ENCODE results near the gene GRIN2C.

The GRIN2C gene

DNA sequence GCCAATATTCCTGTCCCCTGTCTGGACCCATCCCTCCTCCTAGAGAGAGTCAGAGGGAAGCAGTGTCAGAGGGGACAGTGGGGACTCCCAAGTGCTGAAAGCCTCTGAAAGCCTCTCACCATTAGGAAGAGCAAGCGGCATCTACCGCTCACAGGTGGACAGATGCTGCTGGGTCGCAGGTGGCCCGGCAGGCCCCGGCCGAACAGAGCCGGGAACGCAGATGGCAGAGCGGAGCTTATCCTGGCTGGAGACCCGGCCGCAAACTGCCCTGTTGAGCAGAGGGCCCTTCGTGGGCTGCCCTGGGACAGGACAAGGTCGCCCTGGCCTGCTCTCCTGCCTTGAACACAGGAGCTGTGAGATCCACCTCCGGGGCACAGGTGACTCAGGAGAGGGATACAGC, 60.6 kb downstream of the GRIN2C start:
- DNase-seq (ENCODE audit: low read depth in 2 of 2) = no peak

DNA sequence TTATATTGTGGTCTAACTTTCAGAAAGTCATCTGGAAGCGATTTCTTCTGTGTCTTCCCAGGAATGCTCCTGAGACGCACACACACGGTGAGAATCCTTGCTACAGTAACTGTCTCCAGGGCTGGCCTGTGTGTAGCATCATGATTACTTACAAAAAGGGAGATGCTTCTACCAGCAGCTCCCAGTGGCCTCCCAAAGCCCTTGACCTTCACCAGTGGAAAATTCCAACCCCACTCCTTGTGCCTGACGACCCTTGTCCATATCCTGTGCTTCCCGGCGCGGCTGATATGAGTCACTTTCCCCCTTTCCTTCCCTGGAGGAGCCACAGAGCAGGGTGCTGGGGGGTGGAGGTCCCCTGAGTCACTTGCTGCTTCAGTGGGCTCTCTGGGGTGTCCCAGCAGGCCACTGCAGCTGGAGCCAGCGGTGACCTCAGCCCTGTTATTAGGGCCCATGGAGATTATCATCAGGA, 61.4 kb downstream of the GRIN2C start:
- DNase-seq (ENCODE audit: low read depth in 2 of 2) = no peak

DNA sequence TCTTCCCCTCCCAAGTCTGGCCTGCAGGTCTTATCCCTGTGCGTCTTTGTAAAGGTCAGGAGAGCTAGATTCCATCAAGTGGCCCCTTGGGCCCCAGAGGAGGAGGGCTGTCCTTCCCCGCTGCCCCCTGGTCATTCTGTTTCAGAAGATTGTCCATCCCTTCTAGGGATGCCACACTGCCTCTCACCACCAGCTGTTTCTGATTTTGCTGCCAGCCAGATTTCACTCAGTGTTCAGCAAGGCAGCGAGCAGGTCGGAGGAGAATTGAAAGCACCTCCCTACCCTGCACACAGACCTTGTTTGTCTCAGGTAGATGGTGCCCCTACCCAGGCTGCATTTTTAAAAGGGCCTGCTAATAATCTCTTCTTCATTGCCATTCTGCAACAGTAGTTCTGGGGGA, 61.9 kb downstream of the GRIN2C start:
- DNase-seq (ENCODE audit: low read depth in 2 of 2) = no peak

DNA sequence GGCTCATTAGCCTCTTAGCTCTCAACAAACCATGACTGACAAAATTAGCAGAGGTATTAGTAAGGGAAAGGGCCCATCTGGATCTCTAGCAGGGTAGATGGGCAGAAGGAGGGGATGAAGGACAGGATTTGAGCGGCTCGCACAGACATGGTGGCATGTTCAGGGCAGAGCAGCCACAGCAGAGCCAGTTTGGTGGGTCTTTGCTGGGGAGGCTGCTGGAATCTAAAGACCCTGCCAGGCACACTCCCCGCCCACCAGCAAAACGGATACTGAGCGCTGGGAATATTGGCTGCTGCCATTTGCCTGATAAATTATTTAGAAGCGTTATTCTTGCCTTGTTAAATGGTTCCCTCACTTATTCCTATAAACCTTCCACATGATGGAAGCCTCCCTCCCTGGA, 62.8 kb downstream of the GRIN2C start:
- DNase-seq (ENCODE audit: low read depth in 2 of 2) = no peak

DNA sequence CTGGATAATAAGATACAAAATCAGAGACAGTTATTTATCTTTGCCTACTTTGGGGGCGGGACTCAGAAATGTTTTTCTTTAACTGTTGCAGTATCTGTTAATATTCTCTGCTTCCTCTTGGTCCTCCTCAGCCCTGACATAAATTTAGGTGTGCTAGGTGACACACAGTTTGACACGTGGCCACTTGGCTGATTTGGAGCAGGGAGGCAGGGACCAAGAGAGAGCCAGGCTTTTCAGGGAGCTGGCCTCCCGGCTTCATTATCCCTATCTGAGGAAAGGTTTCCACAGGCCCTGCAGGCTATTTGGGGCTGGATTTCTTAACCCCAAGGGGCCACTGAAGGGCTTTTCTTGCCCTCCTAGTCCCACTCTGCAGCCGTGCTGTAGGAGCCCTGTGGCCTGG, 63.5 kb downstream of the GRIN2C start:
- no peak for DNase-seq (ENCODE audit: low read depth in 2 of 2)

DNA sequence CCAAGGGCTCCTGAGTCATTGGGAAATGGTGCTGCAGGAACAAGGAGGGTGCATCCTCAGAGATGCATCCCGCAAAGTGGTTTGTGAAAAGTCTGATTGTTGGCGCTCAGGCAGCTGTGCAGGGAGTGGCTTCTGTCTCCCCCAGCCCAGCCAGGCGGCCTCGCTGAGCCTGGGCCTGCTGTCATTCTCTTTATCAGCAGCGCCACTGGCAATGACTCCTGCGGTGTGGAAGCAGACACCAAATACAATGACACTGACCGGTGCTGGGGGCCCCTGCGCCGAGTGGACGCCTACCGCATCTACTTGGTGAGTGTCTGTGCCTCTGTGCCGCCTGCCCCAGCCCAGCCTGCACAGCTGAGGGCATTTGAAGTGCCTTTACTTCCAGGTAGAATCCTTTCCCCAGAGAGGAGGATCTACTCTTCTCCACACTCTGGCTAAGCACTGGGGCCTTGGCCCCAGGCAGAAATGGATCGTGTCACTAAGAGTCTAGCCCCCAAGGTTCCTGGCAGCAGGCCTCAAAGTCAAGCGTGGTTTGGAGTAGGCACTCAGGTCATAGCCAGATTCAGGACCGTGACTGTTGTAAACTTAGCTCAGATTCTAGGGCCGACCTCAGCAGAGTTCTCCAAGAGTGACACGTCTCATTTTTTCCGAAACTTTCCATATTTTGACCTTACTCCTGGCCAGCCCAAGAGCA, 64.2 kb downstream of the GRIN2C start:
- DNase-seq (ENCODE audit: low read depth in 2 of 2) = no peak

DNA sequence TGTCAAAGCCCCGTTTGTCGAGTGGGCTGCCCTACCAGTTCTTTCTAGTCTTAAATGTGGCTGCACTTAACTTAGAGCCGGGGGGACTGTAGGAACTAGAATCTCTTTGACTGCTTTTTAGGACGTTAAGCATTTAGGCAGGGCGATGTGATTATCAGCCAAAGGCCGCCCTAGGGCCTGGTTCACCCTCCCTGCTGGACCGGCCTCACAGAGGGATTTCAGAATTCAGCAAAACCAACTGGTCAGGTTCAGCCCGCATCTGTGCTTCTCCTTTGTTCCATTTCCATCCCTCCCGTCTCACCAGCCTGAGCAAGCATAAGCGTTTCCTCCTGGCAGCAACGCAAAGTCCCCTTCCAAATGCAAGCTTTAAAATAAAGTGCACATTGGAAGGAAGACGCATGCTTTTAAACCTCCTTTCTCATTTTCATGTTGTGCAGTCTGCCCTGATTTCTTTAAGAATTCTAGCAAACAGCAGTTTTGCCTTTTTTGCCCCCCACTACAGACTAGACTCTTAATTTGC, 67.0 kb downstream of the GRIN2C start:
- no peak for DNase-seq (ENCODE audit: low read depth in 2 of 2)

Measured in stimulated activated CD8-positive, alpha-beta memory T cell treated with anti-CD3 and anti-CD28 coated beads, Interleukin-15, amount 100 ng/mL, for 48 hours (primary cell).